ENCODE measurements around the gene NGB.

NGB gene

DNA sequence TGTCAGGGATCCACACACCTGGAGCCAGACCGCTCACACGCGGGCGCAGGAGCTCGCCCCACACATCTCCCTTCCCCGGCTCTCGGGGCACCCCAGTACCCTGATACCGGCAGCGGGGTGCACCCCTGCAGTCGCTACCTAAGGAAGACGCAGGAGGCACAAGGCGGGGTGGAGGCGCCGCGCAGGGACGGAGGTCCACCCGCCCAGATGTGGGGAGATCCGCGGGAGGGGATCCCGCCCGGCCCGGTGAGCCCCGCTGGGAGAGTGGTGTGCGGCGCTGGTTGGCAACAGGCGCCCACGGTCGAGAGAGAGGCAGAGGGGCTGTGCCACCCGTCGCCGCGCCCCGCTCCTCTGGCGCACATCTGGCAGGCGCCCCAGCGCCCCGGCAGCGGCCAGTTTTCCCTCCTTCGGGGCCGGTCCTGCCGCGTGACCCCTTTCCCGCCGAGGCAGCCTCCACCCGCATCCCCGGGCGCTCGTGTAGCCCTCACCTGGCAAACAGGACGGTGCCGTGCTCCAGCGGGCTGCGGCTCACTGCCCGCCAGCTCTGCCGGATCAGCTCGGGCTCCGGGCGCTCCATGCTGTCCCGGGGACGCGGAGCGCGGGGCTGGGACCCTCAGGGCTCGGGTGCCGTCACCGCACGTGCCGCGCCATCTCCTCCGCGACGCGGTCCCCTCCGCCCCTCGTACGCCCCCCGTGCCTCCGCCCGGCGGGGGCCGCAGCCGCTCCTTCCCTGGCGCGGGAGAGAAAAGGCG, 469 bp downstream of the NGB start:
- H3K27me3 ChIP-seq, result peaks cover 33% of the 10 kb centered on the region
- no peaks in the 10 kb centered on the region; the same call in 1 of the 2 replicates for H3K4me1 ChIP-seq
- H3K4me3 ChIP-seq (ENCODE audit: low read depth, low read length), result no peak overlapping the region
- TF ChIP-seq, protein P1, sequence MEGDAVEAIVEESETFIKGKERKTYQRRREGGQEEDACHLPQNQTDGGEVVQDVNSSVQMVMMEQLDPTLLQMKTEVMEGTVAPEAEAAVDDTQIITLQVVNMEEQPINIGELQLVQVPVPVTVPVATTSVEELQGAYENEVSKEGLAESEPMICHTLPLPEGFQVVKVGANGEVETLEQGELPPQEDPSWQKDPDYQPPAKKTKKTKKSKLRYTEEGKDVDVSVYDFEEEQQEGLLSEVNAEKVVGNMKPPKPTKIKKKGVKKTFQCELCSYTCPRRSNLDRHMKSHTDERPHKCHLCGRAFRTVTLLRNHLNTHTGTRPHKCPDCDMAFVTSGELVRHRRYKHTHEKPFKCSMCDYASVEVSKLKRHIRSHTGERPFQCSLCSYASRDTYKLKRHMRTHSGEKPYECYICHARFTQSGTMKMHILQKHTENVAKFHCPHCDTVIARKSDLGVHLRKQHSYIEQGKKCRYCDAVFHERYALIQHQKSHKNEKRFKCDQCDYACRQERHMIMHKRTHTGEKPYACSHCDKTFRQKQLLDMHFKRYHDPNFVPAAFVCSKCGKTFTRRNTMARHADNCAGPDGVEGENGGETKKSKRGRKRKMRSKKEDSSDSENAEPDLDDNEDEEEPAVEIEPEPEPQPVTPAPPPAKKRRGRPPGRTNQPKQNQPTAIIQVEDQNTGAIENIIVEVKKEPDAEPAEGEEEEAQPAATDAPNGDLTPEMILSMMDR (IDR thresholded peaks at IDR 0.05; ENCODE audit: low read depth, low read length), result no peak
- H3K9me3 ChIP-seq, result no peaks in the 10 kb centered on the region; the same call in 1 of the 2 replicates
- no peak for DNase-seq
- H3K36me3 ChIP-seq, result no peaks in the 10 kb centered on the region

DNA sequence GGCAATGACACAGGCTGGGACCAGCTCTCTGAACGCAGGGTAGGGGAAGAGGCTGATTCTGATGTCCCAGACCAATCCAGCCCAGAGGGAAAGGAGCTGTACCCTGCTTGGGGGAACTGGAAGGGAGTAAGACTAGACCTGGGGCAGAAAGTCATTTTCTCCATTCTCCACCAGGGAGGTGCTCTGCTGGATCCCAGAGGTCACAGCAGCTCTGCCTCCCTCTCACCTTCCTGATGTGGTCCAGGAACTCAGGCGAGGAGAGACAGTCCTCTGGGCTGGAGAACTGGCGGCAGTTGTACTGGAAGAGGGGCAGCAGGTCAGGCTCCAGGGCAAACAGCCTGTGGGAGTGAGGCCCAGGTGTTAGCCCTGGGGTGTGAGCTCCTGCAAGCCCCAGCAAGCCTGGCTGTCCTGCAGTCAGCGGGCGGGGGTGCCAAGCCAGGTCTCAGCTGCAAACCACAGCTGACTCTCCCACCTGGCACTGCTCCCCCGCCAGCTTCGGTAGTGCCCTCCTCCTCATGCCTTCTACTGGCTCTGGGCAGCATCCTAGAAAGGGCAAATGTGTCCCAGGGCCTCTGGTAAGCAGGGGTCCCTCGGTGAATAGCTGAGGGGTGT, 1.9 kb downstream of the NGB start:
- Histone ChIP-seq H3K27me3 (peaks cover 33% of the 10 kb centered on the region), H3K4me1 (no peaks in the 10 kb centered on the region), H3K9me3 (no peaks in the 10 kb centered on the region; the same call in 1 of the 2 replicates), H3K4me3 (ENCODE audit: low read depth, low read length) (no peak overlapping the region), H3K36me3 (no peaks in the 10 kb centered on the region)
- TF ChIP-seq, protein P1 (IDR thresholded peaks at IDR 0.05; ENCODE audit: low read depth, low read length), result no peak
- DNase-seq, result no peak

DNA sequence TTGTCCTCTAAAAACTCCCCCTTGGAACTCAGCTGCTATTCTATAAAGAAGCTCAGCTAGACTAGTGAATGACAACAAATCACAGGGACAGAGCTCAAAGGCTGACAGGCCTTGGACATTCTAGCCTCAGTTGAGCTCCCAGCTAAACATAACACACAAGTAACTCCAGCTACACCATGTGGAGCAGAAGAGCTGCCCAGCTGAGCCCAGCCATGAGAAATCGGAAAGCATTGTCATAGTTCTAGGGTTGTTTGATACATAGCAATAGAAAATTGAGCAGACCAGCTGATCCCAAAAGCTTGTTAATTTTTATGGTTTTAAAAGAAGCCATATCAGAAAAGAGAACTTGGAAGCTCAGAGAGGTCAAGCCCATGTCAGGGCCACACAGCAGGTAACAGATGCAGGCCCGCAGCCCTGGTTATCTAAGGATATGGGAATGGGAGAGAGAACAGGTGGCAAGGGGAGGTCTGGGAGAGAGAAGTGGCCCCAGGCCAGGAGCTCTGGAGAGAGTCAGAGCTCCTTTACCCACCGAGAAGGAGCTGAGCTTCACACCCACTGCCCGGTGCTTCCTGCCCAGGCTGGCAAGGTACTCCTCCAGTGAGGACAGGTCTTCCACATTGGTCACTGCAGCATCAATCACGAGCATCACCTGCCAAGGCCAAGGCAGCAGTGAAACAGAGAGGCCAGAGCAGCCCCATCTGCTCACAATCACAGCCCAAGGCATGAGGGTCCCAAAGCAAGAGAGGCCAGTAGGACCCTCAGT, 2.9 kb downstream of the NGB start:
- TF ChIP-seq, protein P1 (IDR thresholded peaks at IDR 0.05; ENCODE audit: low read depth, low read length), result no peak
- DNase-seq, result no peak
- Histone ChIP-seq H3K4me3 (ENCODE audit: low read depth, low read length) (no peak overlapping the region), H3K4me1 (no peaks in the 10 kb centered on the region), H3K27me3 (peaks cover 33% of the 10 kb centered on the region), H3K36me3 (no peaks in the 10 kb centered on the region), H3K9me3 (no peaks in the 10 kb centered on the region; the same call in 1 of the 2 replicates)

DNA sequence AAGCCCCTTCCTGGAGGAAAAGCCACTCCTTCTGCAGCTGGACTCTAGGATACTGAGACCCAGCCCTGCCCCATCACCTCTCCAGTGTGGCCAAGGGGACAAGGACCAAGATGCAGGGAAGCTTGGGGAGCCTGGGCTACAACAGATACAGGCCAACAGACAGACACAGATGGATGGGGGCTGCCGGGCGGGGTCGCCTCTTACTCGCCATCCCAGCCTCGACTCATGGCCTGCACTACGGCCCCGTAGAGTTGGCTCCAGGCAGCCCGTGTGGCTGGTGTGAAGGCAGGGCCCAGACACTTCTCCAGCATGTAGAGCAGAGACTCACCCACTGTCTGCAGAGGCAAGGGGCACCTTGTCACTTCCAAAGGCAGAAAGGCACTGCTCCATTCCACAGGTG, 4.7 kb downstream of the NGB start:
- peaks cover 30% of the 10 kb centered on the region for H3K27me3 ChIP-seq
- H3K4me3 ChIP-seq (ENCODE audit: low read depth, low read length), result no peak overlapping the region
- no peaks in the 10 kb centered on the region for H3K36me3 ChIP-seq
- H3K9me3 ChIP-seq, result no peaks in the 10 kb centered on the region; the same call in 1 of the 2 replicates
- H3K4me1 ChIP-seq, result no peaks in the 10 kb centered on the region
- DNase-seq, result no peak
- TF ChIP-seq, protein P1 (IDR thresholded peaks at IDR 0.05; ENCODE audit: low read depth, low read length), result no peak

DNA sequence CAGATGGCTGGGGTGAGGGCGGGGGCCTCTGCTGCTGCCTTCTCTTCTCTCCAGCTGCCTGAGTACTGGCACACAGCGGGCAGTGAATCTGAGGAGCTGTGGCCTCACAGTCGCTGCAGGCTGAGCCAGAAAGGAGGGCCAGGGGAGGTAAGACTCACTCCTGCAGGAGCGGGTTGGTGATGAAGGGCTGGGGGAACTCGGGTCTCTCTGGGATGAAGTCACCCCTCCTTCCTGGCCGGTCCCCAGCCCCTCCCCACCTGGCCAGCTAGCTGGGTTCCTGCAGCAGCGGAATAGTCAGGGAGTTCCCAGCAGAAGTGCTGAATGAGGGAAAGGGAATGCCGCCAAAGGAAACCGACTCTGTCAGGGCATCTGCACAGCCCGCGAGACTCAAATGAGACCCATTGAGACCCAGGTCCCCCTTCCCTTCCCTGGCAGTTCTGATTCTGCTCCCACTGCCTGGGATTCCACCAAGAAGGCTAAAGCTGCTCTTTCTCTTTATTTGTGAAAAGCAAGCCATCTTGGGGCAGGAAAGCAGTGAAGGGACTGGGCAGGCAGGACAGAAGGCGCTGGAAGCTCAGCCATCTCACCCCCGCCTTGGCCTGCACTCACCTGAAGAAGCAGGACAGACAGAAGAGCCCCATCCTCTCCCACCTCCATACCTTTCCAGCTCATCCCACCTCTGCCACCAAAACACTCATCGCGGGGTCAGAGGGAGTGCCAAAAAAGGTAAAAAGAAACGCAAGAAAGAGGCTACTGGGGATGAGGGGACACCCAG, 5.3 kb downstream of the NGB start:
- peaks cover 24% of the 10 kb centered on the region for H3K27me3 ChIP-seq
- TF ChIP-seq, protein P1 (IDR thresholded peaks at IDR 0.05; ENCODE audit: low read depth, low read length), result no peak
- H3K4me1 ChIP-seq, result no peaks in the 10 kb centered on the region
- no peak for DNase-seq
- no peaks in the 10 kb centered on the region for H3K36me3 ChIP-seq
- no peak overlapping the region for H3K4me3 ChIP-seq (ENCODE audit: low read depth, low read length)
- H3K9me3 ChIP-seq, result no peaks in the 10 kb centered on the region; the same call in 1 of the 2 replicates

Measured in BE2C (cell line).